HG03571 (cell line): ENCODE data around the gene PDE6A.

Experiments used
- ATAC-seq: cut with Tn5 transposase; IDR thresholded peaks from one replicate; pipeline ENCODE4 v1.9.1; 2021; ENCODE audit not compliant: unreplicated experiment

Gene PDE6A

DNA sequence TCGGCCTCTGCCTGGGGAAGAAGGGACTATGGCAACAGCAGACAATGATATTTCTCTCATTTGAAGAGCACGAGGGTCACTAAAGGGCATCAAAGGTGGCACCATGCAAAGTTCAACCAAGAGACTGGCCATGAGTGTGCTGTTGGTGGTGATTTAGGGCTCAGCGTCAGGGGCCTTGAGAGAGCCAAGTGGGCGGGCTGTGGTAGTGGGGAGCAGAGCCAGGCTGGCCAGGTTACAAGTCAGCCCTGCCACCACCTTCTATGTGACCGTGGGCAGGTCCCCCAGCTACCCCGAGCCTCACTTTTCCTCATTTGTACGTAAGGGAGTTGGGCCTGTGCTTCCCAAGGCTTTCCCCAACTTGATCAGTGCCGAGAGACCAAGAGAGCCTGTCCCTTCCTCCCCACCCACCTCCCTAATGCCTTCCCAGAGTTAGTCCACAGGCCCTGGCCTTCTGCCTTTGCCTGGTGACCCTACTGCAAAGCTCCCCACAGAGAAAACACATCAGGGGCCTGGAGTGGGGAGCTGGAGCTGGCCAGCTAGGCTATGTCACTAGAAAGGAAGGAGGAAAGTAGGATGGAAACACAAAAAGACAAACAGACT, 104.3 kb downstream of the PDE6A start:
- no peak for ATAC-seq

DNA sequence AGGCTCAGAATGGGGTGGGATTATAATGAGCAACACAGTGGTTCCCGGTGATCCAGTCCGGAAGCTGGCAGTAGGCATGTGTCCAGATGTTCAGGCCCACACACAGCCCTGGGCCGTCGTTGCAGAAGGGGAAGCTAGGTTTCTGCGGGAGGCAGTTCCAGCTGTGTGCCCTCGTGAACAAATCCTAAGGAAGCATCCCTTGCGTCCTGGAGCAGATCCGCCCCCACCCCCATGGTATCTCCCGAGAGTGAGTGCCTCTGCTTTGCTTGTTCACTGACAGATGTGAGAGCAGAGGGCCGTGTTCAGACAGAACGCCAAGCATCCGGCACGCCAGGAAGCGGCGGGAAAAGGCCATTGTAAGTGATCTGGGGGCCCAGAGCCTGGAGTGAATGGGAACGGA, 104.8 kb downstream of the PDE6A start:
- ATAC-seq, result no peak

DNA sequence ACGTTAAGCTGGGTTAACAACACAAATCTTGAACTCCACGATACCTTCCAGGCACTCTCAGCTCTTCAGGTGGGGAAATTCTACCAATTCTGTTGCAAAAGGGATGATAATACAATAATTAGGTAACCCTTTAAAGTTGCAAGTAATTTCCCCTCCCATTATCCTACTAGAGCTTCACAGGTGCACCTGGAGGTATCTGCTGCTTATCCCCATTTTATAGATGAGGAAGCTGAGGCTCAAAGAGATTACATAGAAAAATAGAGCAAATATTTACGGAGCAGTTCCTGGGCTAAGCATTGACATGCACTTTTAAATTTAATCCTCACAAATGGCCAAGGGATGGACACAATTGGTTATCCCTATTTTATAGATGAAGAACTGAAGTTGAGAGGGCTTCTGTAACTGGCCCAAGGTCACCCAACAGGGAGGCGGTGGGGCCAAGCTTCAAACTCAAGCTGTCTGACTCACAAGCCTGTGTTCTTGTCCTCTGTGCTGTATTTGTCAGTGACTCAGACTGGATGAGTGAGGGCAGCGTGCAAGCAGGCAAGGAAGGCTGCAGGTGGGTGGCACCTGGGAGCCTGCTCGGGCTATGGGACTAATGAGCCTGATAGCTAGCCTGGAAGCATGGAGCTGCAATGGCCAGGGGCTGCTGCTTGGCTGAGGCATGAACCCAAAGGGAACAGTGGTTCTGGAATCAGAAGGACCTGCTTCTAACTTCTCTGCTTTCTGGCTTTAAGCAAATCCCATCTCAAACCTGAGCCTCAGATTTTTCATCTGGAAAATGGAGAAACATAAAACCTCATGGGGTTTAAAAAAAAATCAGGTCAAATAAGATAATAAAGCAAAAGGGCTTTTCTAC, 105.5 kb downstream of the PDE6A start:
- no peak for ATAC-seq

DNA sequence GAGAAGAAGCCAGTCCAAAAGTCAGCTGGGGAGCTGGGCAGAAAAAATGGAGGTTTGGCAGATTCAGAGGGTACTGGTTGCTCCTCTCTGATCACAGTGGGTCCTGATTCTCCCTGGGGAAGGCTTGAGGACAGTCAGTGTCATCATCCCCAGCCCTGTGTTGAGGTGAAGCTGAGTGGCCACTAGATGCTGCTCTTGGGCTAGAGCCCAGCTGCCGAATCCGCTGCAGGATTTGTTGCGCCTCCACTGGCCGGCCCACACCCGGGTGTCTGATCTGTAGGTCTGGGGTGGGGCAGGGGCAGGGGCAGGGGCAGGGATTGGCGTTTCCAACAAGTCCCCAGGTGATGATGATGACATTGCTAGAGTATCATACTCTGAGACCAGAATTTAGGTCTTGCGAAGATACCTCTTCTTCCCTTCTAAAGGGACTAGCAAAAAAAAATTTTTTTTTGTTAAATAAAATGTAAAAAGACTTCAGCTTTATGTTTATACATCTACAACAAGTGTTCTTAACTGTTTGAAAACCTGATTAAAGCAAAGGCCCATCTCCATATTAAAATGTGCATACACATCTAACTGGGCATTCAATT, 106.8 kb downstream of the PDE6A start:
- no peak for ATAC-seq

DNA sequence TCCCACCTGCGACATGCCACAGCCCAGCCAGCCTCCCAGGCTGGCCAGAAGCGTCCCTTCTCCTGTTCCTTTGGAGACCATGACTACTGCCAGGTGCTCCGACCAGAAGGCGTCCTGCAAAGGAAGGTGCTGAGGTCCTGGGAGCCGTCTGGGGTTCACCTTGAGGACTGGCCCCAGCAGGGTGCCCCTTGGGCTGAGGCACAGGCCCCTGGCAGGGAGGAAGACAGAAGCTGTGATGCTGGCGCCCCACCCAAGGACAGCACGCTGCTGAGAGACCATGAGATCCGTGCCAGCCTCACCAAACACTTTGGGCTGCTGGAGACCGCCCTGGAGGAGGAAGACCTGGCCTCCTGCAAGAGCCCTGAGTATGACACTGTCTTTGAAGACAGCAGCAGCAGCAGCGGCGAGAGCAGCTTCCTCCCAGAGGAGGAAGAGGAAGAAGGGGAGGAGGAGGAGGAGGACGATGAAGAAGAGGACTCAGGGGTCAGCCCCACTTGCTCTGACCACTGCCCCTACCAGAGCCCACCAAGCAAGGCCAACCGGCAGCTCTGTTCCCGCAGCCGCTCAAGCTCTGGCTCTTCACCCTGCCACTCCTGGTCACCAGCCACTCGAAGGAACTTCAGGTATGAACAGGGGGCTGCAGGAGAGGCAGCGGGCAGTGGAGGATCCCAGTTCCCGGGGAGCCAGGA, 108.0 kb downstream of the PDE6A start:
- ATAC-seq, result no peak

DNA sequence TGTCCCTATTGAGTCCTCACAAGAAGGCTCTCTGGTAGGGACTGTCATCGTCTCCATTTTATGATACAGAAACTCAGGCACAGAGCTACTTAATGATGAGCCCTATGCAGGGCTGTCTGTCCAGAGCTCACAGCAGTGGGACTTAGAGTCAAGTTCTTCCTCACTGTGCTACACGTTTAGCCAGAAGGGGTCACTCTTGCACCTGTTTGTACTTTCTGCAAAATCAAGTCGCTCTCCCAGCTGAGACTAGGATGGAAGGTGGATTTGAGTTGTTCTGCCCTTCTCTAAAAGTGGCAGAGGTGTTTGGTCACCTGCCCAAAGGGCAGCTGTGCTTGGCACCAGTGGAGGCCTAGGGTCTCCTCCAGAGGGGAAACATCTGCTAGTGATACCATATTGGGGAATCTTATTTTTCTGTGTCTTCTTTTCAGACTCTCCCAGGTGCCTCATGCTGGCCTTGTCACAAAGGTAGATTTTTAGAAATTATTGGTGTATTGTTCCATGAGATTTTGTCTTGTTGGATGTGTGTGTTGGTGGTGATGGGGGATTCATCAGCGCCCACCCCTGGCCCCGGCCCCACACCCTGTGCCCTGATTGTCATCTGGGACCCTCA, 110.2 kb downstream of the PDE6A start:
- ATAC-seq, result no peak

DNA sequence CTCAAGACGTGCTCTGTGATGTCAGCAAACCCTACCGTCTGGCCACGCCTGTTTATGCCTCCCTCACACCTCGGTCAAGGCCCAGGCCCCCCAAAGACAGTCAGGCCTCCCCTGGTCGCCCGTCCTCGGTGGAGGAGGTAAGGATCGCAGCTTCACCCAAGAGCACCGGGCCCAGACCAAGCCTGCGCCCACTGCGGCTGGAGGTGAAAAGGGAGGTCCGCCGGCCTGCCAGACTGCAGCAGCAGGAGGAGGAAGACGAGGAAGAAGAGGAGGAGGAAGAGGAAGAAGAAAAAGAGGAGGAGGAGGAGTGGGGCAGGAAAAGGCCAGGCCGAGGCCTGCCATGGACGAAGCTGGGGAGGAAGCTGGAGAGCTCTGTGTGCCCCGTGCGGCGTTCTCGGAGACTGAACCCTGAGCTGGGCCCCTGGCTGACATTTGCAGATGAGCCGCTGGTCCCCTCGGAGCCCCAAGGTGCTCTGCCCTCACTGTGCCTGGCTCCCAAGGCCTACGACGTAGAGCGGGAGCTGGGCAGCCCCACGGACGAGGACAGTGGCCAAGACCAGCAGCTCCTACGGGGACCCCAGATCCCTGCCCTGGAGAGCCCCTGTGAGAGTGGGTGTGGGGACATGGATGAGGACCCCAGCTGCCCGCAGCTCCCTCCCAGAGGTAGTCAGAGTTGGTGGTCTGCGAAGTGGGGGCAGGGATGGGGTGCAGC, 111.3 kb downstream of the PDE6A start:
- ATAC-seq, result no peak

DNA sequence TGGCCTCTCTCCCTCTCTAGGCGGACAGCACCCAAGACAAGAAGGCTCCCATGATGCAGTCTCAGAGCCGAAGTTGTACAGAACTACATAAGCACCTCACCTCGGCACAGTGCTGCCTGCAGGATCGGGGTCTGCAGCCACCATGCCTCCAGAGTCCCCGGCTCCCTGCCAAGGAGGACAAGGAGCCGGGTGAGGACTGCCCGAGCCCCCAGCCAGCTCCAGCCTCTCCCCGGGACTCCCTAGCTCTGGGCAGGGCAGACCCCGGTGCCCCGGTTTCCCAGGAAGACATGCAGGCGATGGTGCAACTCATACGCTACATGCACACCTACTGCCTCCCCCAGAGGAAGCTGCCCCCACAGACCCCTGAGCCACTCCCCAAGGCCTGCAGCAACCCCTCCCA, 112.0 kb downstream of the PDE6A start:
- no peak for ATAC-seq

DNA sequence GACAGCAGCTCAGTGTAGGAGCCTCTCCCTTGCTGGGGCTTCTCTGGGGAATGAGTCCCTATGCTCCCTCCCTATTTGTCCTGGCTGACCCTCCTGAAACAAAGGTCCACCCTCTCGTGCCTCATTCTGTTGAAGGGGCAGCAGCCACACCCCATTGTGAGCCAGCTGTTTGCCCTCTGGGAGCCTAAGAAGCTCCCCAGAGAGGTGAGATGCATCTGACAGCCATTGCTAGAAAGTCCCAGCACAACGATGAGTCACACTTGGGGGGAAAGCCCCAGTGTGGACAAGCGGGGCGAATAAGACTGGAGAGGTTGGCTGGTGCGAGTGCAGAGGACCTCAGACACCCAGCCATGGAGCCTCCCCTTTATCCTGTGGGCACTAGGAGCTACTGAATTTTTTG, 113.1 kb downstream of the PDE6A start:
- ATAC-seq, result peak; percentile 79

DNA sequence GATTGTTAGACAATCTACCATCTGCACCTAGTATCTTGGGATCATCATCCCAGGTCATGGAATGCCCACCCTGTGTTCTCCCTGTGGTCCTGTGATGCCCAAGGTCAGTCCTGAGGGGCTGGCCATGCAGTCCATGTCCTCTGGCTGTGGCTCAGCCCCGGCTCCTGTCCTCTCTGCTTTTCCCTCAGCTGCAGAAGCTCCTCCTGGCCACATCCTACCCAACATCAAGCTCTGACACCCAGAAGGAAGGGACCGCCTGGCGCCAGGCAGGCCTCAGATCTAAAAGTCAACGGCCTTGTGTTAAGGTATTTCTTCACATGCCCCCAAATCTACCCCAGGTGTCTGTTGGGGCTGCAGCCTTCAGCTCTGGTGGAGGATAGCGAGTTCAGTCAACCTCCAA, 114.0 kb downstream of the PDE6A start:
- no peak for ATAC-seq

DNA sequence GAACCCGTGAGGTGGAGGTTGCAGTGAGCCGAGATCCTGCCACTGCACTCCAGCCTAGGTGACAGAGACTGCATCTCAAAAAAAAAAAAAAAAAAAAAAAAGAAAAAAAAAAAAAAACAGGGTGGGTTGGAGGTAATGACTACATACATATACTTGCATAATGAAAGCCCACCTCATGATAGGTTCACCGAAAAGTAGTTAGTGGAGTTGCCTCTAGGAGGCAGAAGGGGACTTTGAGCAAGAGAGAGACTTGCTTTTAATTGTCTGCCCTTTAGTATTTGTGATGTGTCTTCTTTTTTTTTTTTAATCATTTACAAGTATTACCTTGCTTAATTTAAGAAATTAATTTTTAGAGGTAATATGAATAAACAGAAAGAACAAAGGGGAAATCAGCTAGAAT, 114.6 kb downstream of the PDE6A start:
- ATAC-seq, result no peak

DNA sequence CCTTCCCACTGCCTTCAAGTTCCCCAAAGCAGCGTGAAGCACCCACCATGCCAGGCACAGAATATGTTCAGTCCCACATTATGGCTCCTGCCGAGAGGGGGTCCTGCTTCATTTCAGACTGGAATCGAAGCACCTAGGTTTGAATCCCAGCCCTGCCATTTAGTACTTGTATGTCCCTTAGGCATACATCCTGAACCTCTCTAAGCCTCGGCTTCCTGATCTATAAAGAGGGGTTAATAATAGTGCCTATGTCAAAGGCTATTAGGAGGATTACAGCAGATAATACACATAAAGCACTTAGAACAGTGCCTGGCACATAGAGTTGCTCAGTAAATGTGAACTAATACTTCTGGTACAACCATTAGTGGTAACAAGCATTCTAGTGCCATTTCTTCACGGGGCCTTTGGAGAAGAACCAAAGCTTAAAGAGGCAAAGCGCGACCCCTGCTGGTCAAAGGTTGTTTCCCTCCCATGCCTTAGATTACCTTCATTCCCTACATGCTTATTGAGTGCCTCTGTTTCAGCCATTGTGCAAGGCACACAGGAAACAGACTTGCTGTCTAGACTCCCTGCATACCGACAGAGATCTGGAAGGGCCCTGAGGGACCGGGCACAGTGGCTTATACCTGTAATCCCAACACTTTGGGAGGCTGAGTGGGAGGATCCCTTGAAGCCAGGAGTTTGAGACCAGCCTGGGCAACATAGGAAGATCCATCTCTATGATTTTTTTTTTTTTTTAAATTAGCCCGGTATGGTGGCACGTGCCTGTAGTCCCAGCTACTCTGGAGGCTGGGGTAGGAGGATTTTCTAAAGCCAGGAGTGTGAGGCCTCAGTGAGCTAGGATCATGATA, 116.2 kb downstream of the PDE6A start:
- peak; percentile 45 for ATAC-seq

DNA sequence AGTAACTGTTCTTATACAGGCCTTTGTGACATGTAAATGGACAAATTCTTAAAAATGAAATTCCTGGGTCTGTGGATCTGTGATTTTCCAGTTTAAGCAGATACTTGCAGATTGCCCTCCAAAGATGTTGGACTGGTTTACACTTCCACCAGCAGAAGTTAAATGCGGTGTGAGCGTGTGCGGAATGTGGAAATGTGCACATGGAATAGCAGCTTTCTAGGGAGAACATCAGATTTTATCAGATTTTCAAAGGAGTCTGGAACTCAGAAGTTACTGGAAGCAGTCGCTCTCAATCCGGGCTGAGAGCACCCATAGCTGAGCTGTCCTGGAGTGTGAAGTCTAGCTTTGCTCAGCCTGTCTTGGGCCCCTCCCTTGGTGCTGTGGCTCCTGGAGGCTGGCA, 117.0 kb downstream of the PDE6A start:
- no peak for ATAC-seq

DNA sequence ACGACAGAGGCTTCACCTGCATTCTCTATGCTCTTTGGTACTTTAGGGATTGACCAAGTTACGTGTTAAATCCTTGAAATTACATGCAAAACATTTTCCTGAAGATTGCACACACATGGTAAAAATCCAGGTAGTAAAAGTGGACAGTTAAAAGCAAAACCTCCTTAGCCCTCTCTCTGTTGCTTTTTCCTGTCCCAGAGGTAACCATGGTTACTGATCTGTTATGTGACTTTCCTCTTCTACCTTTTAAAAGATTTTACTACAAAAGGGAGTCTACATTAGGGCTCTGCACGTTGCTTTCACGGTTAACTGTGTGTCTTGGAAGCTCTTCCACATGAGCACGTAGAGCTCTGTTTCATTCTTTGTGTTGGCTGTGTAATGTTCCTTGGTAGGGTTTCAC, 117.5 kb downstream of the PDE6A start:
- ATAC-seq, result no peak

DNA sequence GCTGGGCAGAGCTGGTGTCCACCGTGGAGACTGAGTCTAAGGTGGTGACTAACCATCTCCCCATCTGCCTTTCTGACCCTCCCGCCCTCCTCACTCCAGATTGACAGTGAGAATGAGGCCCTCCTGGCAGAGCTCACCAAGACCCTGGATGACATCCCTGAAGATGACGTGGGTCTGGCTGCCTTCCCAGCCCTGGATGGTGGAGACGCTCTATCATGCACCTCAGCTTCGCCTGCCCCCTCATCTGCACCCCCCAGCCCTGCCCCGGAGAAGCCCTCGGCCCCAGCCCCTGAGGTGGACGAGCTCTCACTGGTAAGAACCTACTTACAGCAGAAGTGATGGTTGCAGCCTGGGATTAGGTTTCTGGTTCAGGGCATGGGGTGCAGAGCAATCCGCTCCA, 118.0 kb downstream of the PDE6A start:
- ATAC-seq, result no peak

DNA sequence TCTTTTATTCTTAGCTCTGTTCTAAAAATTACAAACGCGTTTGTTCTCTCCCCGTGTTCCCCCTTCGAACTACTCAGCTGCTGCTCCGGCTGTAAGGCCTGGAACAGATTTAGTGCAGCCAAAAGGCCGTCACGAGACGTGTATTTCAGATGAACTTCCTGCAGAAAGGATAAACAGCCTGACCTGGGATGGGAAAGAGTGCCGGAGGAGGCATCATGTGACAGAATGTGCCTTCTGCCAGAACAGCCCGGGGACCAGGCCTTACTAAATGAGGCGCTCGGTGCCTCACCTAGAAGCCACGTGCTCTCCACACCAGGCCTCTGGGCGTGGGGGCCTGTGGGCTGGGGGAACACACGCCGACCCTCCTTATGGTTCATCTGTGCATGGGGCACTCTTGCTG, 119.7 kb downstream of the PDE6A start:
- ATAC-seq, result no peak

DNA sequence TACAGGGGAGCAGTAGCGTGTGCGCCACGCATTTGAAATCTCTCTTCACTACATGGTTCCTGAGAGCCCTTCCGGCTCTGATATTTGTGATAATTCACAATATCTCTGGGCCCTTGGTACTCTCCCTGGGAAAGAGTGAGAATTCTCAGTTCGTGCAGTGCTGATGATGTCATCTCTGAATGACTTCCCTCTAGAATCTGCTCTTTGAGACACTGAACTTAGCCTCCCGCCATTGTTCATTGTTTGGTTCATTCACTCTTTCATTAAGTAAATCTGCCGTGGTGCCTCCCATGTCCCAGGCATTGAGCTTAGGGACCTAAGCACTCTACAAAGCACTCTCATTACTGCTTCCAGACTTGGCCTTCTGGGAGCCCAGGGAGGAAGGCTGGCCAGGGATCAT, 120.5 kb downstream of the PDE6A start:
- ATAC-seq, result no peak

DNA sequence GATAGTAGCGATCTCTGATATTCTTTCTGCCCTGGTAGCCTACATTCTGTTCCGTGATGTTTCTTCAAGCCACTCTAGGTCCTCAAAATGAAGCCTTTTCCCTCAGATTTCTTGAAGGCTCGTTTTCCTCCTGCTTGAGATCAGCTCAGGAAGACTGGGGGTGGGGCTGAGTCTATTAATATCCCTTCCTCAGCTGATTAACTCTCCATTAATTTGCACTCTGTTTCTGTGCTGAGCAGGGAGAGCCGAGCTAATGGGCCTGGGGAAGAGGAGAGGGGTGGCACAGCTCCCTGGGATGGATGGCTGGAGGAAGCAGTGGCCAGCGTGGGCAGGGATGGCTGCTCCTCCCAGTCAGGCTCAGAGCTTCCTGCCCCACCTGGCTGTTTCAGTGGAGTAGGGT, 121.2 kb downstream of the PDE6A start:
- no peak for ATAC-seq

DNA sequence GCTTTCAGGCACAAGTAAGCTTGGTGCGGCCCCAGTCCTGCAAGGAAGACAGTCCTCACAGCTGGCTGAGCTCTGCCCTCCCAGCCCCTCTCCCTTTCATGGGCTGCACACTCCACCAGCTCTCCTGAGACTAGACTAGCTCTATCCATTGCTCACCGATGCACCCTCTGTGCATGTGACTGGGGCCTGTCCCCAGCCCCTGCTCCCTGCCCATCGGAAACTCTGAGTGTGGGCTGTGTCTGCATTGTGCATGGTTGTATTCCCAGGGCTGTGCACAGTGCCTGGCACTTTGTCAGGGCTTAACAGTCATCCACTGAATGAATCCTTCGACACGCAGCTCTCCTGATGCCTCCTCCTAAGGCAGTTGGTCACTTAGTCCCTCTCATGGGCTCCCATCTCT, 122.3 kb downstream of the PDE6A start:
- no peak for ATAC-seq
